ENCODE results near the gene CEND1.

The CEND1 gene

GRCh38 chr11:789943-790342 lies at the start of gene CEND1:
Gene CEND1, minus strand, starts transcription at chr11:790090. Its CDS starts 1,514 bp downstream, at chr11:788576.
- DNase-seq, result peak; percentile 48

- DNase-seq, result no peak
Measured at GRCh38 chr11:839280-839623, 49.4 kb upstream of the CEND1 start.

- DNase-seq, result no peak
Measured at GRCh38 chr11:838441-839279, 48.8 kb upstream of the CEND1 start.

GRCh38 chr11:837990-838307 lies 48.1 kb upstream of the CEND1 start:
- DNase-seq, result no peak

- no peak for DNase-seq
Measured at GRCh38 chr11:837189-837989, 47.5 kb upstream of the CEND1 start.

- DNase-seq, result no peak
Measured at GRCh38 chr11:836700-837099, 46.8 kb upstream of the CEND1 start.

- no peak for DNase-seq
Measured at GRCh38 chr11:836274-836673, 46.4 kb upstream of the CEND1 start.

- DNase-seq, result no peak
Measured at GRCh38 chr11:834371-835316, 44.8 kb upstream of the CEND1 start.

GRCh38 chr11:833849-834311 lies 44.0 kb upstream of the CEND1 start:
- no peak for DNase-seq

- DNase-seq, result peak; percentile 36
Measured at GRCh38 chr11:833114-833791, 43.4 kb upstream of the CEND1 start.

- peak; percentile 74 for DNase-seq
Measured at GRCh38 chr11:832529-833113, 42.7 kb upstream of the CEND1 start, which contains the start of gene CD151. Gene CD151, plus strand, starts transcription at chr11:832952. Its CDS starts 3,118 bp downstream, at chr11:836070.

- DNase-seq, result no peak
Measured at GRCh38 chr11:831961-832528, 42.2 kb upstream of the CEND1 start.

- DNase-seq, result no peak
Measured at GRCh38 chr11:831118-831864, 41.4 kb upstream of the CEND1 start.

GRCh38 chr11:830295-831117 lies 40.6 kb upstream of the CEND1 start:
- DNase-seq, result peak; percentile 67

GRCh38 chr11:829847-830294 lies 40.0 kb upstream of the CEND1 start:
- no peak for DNase-seq

- no peak for DNase-seq
Measured at GRCh38 chr11:829176-829846, 39.4 kb upstream of the CEND1 start.

- DNase-seq, result no peak
Measured at GRCh38 chr11:828506-829175, 38.8 kb upstream of the CEND1 start.

- DNase-seq, result no peak
Measured at GRCh38 chr11:827897-828192, 38.0 kb upstream of the CEND1 start, which contains the start of gene CRACR2B. Gene CRACR2B, plus strand, starts transcription at chr11:827919. Its CDS starts 689 bp downstream, at chr11:828608.

All from CD4-positive, alpha-beta T cell treated with Interleukin-6 for 4 hours (primary cell).